Prostate gland (tissue), 2 donors: ENCODE measurements around the gene MNT. TPM values are rescaled to one million over a fixed set of nuclear protein-coding genes. Genes with fewer than 3 reads are reported as not detected.

Experiments
- DNase-seq: peaks from one replicate; pipeline ENCODE4 v3.0.0-alpha.2; 2019; ENCODE audit warnings: low spot score
- H3K27ac ChIP-seq, 2 donors: fragments of 200-600 bp; sonication (generic); 2 replicates each; pipeline ENCODE4 v1.5.1; 2017 to 2019
- H3K27me3 ChIP-seq: fragments of 200-600 bp; sonication (generic); replicated peaks from 2 replicates; pipeline ENCODE4 v1.5.1; 2019; ENCODE audit not compliant: insufficient read depth
- H3K36me3 ChIP-seq, 2 donors: fragments of 200-600 bp; sonication (generic); 1 replicate in 1 of 2; 2 replicates in 1 of 2; pipeline versions ENCODE4 v1.5.1 to v1.8.1; 2017 to 2019
- H3K4me1 ChIP-seq: fragments of 200-600 bp; sonication (generic); replicated peaks from 2 replicates; pipeline ENCODE4 v1.5.1; 2019
- H3K4me3 ChIP-seq, 2 donors: fragments of 200-600 bp; sonication (generic); 2 replicates each; pipeline ENCODE4 v1.5.1; 2017 to 2019
- H3K9me3 ChIP-seq: fragments of 200-600 bp; sonication (generic); 2 replicates; pipeline ENCODE4 v1.5.1; 2017
- POLR2A ChIP-seq: fragments of 450-650 bp; IDR thresholded peaks from one replicate; pipeline ENCODE4 v1.6.1; 2016; ENCODE audit warnings: antibody characterized with exemption, mild to moderate bottlenecking
- POLR2AphosphoS5 ChIP-seq: sonication (generic); formaldehyde crosslinking; IDR thresholded peaks from one replicate; pipeline ENCODE4 v1.6.1; 2017; ENCODE audit warnings: antibody characterized with exemption
- WGBS: methylation state at CpG from one replicate; pipeline ENCODE4 v1.1.5; 2018; 5-methylcytosine and 5-hydroxymethylcytosine counted together
- intact Hi-C: fragments of 100-400 bp; cut with DNase I; formaldehyde crosslinking; loops from one replicate; pipeline ENCODE4 v1.14.2; 2022
- total RNA-seq, 2 donors: library from RNA; depleted of rRNA; stranded (reverse); fragments of >200 nt; gene quantifications; one replicate each; pipeline ENCODE4 v1.1.0, GENCODE V29; 2016
- TF ChIP-seq, protein P1 (sequence below), 4 experiments: fragments of 200-600 bp in 2 of 4; fragments of 450-650 bp in 2 of 4; sonication (generic) in 2 of 4; IDR thresholded peaks; 1 replicate in 3 of 4; 2 replicates in 1 of 4; pipeline ENCODE4 v1.5.1; 2016 to 2019; ENCODE audit warnings: antibody characterized with exemption in 4 of 4, mild to moderate bottlenecking in 2 of 4, moderate library complexity in 2 of 4

MNT gene
- total RNA-seq, 2 donors from 2014 or later: 14.8 to 32.0 TPM

DNA sequence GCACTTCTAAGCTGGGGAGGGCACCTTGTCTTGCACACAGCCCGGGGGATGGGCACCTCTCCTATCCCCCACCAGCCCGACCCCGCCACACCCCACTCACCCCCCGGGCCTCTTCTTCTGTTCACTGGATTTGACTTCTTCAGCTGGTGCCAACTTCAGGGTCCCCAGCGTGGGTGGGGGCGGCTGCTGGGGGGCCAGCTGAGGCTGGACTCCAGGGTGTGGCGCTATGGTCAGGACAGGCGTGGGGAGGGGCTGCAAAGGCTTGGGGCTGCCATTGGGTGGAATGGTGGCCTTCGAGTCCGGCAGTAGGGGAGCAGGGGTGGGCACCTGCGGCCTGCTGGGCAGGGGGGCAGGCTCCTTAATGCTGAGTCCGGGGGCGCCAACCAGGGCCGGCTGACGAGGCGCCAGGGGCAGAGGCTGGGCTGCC lies 6.1 kb downstream of the MNT start:
- H3K4me3 ChIP-seq: no peak overlapping the region
- intact Hi-C loops: loop anchor here (10.0 kb wide), 1 partner anchor 340 kb away; the partner anchor contains the start of gene HIC1
- WGBS: 82% methylated on average over 16 of the region's 16 CpGs

DNA sequence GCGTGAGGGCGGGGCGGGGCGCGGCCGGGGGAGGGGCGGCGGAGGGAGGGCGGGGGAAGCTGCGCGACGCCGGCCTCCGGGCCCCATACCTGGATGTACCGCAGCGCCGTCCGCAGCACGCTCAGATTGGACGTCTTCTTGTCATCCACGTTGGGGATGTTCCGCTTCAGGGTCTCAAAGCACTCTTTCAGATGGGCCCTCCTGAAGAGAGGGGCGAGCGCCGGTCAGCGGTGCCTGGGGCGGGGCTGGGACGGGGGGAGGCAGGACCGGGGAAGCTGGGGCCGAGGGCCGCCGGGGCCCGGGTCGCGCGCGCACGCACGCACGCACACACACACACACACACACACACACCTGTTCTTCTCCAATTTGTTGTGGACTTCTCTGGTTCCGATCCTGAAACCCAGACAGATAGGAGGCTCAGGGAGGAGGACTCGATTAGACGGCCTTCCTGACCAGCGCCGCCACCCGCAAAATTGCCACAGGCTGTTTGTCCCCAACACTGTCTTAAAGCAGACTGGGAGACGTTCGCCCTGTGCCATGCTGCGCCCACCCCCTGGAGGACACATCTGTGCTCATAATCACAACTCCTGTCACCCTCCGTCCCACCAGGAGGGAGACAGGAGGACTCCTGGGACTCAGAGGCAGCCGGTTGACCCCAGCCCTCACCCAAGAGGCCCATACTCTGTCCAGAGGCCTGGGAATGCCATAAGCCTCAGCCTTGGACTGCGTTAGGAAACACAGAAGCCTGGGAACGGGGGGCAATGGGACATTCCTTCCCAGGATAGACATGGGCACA lies 6.7 kb downstream of the MNT start:
- H3K9me3 ChIP-seq: no peaks in the 10 kb centered on the region
- peaks cover 51% of the 10 kb centered on the region for H3K4me1 ChIP-seq
- no peaks in the 10 kb centered on the region for H3K27me3 ChIP-seq
- H3K36me3 ChIP-seq: no peaks in the 10 kb centered on the region
- H3K27ac ChIP-seq: peak overlapping the region; percentile 97 to 99
- TF ChIP-seq POLR2AphosphoS5 (no peak), POLR2A (no peak)
- TF ChIP-seq, protein P1, sequence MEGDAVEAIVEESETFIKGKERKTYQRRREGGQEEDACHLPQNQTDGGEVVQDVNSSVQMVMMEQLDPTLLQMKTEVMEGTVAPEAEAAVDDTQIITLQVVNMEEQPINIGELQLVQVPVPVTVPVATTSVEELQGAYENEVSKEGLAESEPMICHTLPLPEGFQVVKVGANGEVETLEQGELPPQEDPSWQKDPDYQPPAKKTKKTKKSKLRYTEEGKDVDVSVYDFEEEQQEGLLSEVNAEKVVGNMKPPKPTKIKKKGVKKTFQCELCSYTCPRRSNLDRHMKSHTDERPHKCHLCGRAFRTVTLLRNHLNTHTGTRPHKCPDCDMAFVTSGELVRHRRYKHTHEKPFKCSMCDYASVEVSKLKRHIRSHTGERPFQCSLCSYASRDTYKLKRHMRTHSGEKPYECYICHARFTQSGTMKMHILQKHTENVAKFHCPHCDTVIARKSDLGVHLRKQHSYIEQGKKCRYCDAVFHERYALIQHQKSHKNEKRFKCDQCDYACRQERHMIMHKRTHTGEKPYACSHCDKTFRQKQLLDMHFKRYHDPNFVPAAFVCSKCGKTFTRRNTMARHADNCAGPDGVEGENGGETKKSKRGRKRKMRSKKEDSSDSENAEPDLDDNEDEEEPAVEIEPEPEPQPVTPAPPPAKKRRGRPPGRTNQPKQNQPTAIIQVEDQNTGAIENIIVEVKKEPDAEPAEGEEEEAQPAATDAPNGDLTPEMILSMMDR (IDR thresholded peaks at IDR 0.05): no peak
- peak overlapping the region; percentile 80 to 83 for H3K4me3 ChIP-seq
- intact Hi-C loops: loop anchor here (10.0 kb wide), 1 partner anchor 339 kb away; the partner anchor contains the start of gene HIC1
- DNase-seq: no peak
- 37% methylated on average over 26 of the region's 53 CpGs for whole genome bisulfite sequencing

More for the DNA sequence above, 6.1 kb downstream of the MNT start:
- no peak for DNase-seq
- Histone ChIP-seq H3K27me3 (no peaks in the 10 kb centered on the region), H3K36me3 (no peaks in the 10 kb centered on the region), H3K4me1 (peaks cover 51% of the 10 kb centered on the region), H3K27ac (peak overlapping the region; percentile 97 to 99), H3K9me3 (no peaks in the 10 kb centered on the region)
- no peak for TF ChIP-seq POLR2A
- TF ChIP-seq, protein P1 (IDR thresholded peaks at IDR 0.05): no peak
- no peak for TF ChIP-seq POLR2AphosphoS5

DNA sequence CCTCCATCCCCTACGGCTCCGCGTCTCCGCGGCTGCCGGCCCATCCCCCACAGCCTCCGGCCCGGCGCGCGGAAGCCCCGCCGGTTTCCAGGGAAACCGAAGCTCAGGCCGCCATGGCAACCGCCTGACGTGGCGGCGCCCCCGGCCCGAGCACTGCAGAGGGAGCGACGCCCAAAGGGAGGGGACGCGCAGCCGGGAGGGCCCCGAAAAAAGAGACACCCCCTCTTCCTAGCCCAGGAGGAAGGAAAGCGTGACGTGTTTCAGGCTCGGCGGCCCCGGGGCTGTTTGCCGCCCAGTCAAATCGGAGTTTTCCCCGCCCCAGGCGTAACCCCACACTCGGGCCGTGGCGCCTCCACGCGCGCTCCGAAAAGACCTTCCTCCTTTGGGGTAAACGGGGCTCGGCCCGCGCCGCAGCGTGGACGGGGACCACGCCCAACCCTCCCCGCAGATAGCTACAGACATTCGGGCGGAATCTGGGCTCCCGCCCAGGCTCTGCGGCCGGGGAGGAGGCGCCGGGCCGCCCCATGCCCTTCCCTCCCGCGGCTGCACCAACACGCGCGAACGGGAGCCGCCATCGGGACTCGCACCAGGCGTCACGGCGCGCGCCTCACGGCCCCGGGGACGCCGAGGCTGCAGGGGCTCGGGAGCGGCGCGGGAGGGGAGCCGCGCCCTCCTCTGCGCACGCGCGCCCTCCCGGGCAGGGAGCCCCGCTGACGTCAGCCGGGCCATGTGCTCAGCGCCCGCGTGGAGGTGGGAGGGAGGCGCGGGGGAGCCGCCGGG lies 7.5 kb downstream of the MNT start:
- H3K36me3 ChIP-seq: no peaks in the 10 kb centered on the region
- peak; percentile 77 for TF ChIP-seq POLR2A
- peak; percentile 58 for TF ChIP-seq POLR2AphosphoS5
- TF ChIP-seq, protein P1 (IDR thresholded peaks at IDR 0.05): peak in 1 of 4 experiments; percentile 18
- intact Hi-C loops: loop anchor here (10.0 kb wide), 1 partner anchor 339 kb away; the partner anchor contains the start of gene HIC1
- H3K4me1 ChIP-seq: peaks cover 51% of the 10 kb centered on the region
- peak overlapping the region; percentile 80 to 83 for H3K4me3 ChIP-seq
- peak; percentile 87 for DNase-seq
- peak overlapping the region; percentile 97 to 99 for H3K27ac ChIP-seq
- 1% methylated on average over 57 of the region's 99 CpGs for WGBS
- H3K9me3 ChIP-seq: no peaks in the 10 kb centered on the region
- H3K27me3 ChIP-seq: no peaks in the 10 kb centered on the region

DNA sequence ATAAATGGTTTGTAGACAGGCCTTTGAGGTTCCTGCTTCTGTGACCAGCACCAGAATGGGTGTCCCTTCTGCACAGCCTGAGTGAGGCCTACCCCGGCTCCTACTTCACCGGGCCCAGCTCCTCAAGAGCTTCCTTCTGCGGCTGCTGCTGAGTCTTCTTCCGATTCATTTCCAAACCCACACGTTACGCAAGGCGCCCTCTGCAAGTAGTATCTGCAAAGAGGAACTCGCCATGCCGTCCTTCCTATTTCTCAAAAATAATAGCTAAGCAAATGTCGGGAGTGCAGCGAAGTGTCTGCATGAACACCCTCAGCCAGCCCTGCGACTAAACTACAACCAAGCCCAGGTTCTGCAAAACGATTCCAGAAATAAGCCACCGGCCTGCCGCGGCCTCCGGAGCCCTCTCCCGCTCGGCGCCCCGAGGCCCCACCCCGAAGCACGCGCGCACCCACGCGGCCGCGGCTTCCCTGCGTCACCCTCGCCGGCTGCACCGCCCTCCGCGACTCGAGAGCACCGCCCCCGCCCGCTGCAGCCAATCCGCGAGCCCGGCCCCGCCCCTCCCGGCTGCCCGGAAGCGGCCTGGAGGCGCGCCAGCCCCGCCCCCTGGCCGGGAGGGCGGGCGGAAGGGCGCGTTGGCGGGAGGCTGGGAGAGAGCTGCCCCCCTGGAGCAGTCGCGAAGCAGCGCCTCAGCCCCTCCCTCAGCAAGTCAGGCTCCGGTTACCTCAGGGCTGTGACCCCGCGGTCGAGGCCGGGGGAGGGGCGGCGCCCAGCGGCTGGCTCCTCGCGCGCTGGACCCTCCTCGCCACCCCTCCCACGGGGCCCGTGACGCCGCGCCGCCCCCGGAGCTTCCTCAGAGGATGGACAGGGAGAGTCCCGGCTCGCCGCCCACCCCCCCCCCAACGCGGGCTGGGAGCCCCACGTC lies 8.3 kb downstream of the MNT start:
- DNase-seq: peak; percentile 94
- Histone ChIP-seq H3K27me3 (no peaks in the 10 kb centered on the region), H3K4me3 (peak overlapping the region; percentile 80 to 83), H3K4me1 (peaks cover 43% of the 10 kb centered on the region), H3K36me3 (peaks cover 1 to 3% of the 10 kb centered on the region in 2 donors), H3K9me3 (no peaks in the 10 kb centered on the region), H3K27ac (peak overlapping the region; percentile 97 to 99)
- intact Hi-C loops: loop anchor here (10.0 kb wide), 1 partner anchor 338 kb away; the partner anchor contains the start of gene HIC1
- TF ChIP-seq POLR2A (peak; percentile 85), POLR2AphosphoS5 (peak; percentile 19)
- TF ChIP-seq, protein P1 (IDR thresholded peaks at IDR 0.05): no peak
- 2% methylated on average over 48 of the region's 83 CpGs for WGBS
